Measurements from ENCODE around the gene TPPP2.

DNA sequence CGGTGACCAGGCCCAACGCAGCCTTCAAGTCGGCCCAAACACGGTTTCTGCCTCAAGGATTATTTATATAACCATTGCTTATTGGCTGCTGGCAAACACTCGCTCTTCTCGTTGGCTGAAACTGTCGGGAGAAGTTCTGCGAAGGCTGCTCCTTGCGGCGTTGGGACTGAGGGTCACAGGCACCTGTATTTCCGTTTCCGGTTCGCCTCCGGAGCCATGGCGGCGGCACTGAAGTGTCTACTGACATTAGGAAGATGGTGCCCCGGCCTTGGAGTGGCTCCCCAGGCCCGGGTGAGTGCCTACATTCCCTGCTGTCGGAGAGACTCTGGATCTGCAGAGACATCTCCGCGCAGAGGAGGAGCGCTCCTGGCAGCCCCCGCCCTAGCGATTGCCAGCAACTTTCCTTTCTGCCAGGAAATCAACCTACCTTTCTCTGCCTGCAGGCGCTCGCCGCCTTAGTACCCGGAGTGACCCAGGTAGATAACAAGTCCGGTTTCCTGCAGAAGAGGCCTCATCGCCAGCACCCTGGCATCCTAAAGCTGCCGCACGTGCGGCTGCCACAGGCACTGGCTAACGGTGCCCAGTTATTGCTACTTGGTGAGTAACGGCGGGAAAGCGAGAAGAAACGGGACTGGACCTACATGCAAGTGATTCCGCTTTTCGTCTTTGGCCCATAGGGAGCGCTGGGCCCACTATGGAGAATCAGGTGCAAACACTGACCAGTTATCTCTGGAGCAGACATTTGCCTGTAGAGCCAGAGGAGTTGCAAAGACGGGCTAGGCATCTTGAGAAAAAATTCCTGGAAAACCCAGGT, 40.0 kb upstream of the TPPP2 start, which contains the start of gene METTL17:
- TF ChIP-seq, protein P1, sequence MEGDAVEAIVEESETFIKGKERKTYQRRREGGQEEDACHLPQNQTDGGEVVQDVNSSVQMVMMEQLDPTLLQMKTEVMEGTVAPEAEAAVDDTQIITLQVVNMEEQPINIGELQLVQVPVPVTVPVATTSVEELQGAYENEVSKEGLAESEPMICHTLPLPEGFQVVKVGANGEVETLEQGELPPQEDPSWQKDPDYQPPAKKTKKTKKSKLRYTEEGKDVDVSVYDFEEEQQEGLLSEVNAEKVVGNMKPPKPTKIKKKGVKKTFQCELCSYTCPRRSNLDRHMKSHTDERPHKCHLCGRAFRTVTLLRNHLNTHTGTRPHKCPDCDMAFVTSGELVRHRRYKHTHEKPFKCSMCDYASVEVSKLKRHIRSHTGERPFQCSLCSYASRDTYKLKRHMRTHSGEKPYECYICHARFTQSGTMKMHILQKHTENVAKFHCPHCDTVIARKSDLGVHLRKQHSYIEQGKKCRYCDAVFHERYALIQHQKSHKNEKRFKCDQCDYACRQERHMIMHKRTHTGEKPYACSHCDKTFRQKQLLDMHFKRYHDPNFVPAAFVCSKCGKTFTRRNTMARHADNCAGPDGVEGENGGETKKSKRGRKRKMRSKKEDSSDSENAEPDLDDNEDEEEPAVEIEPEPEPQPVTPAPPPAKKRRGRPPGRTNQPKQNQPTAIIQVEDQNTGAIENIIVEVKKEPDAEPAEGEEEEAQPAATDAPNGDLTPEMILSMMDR (IDR thresholded peaks at IDR 0.05): peak; percentile 28
- no peak for TF ChIP-seq EZH2 (IDR thresholded peaks at IDR 0.05; ENCODE audit: borderline replicate concordance, insufficient read depth, low read depth, low read length, poor library complexity, severe bottlenecking)

Measured in B cell (primary cell).